BJ (cell line): Measurements from ENCODE around the gene DIP2A. TPM values are rescaled to one million over a fixed set of nuclear protein-coding genes. Genes with fewer than 3 reads are reported as not detected.

Experiments
- CTCF ChIA-PET: fragments of 350-600 bp; formaldehyde crosslinking; extraction: SDS; loops from one replicate; lab custom pipeline; 2021; ENCODE audit warnings: antibody characterized with exemption, inconsistent platforms; lab: Yijun Ruan, JAX
- POLR2A ChIA-PET: fragments of 300-600 bp; sonication (Branson Sonifier 250); formaldehyde crosslinking; extraction: SDS; loops from one replicate; lab custom pipeline; 2021; ENCODE audit warnings: antibody characterized with exemption; lab: Charles Lee
- DNase-seq: peaks from one replicate; pipeline ENCODE4 v3.0.0-alpha.2; 2011; ENCODE audit warnings: low read depth
- H3K27me3 ChIP-seq: 2 replicates; pipeline ENCODE4 v1.6.0; 2011; ENCODE audit warnings: low read length; ENCODE audit not compliant: control insufficient read depth, insufficient read depth
- H3K36me3 ChIP-seq: 2 replicates; pipeline ENCODE4 v1.5.1; 2011; ENCODE audit warnings: low read length; ENCODE audit not compliant: control insufficient read depth, insufficient read depth
- H3K4me3 ChIP-seq: 2 replicates; pipeline ENCODE4 v1.5.1; 2011; ENCODE audit warnings: low read depth, mild to moderate bottlenecking, control low read depth, low read length
- polyA plus RNA-seq: library from polyadenylated mRNA; depleted of rRNA; stranded (reverse); fragments of >200 nt; gene quantifications from 2 replicates; pipeline ENCODE4 v1.2.3, GENCODE V29; 2011
- TF ChIP-seq, protein P1 (sequence below): IDR thresholded peaks from 2 replicates; pipeline ENCODE4 v1.5.1; 2011; ENCODE audit warnings: low read depth, mild to moderate bottlenecking, control low read depth, inconsistent platforms, low read length, moderate library complexity; ENCODE audit not compliant: insufficient read depth

The DIP2A gene
- polyA plus RNA-seq, 1 experiment = 18.7 TPM

- CTCF ChIA-PET = no interaction called here
- TF ChIP-seq, protein P1, sequence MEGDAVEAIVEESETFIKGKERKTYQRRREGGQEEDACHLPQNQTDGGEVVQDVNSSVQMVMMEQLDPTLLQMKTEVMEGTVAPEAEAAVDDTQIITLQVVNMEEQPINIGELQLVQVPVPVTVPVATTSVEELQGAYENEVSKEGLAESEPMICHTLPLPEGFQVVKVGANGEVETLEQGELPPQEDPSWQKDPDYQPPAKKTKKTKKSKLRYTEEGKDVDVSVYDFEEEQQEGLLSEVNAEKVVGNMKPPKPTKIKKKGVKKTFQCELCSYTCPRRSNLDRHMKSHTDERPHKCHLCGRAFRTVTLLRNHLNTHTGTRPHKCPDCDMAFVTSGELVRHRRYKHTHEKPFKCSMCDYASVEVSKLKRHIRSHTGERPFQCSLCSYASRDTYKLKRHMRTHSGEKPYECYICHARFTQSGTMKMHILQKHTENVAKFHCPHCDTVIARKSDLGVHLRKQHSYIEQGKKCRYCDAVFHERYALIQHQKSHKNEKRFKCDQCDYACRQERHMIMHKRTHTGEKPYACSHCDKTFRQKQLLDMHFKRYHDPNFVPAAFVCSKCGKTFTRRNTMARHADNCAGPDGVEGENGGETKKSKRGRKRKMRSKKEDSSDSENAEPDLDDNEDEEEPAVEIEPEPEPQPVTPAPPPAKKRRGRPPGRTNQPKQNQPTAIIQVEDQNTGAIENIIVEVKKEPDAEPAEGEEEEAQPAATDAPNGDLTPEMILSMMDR = no peak
- Histone ChIP-seq H3K36me3 (peaks cover 28% of the 10 kb centered on the region), H3K27me3 (no peaks in the 10 kb centered on the region), H3K4me3 (no peak overlapping the region)
- POLR2A ChIA-PET = no interaction called here
- no peak for DNase-seq
Observed at GRCh38 chr21:46555225-46555617, 96.5 kb downstream of the DIP2A start.

DNA sequence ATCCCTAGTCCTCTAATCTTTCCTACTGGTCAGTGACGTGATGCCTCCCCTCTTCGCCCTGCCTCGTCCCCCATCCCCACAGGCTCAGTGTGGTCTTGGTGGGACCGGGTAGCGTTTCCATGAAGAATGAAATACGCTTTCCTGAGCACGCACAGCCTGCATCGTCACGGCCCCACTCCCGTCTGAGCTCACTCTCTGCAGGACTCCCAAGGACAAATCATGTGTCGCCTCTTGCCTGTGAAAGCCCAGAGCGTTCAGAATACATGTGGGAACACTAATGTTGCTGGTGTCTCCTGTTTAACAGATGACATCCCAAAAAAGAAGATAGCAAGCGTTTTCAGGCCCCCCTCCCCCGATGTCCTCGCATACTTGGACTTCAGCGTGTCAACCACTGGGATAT lies 97.0 kb downstream of the DIP2A start:
- H3K4me3 ChIP-seq = no peak overlapping the region
- CTCF ChIA-PET = no interaction called here
- DNase-seq = no peak
- TF ChIP-seq, protein P1 = no peak
- peaks cover 29% of the 10 kb centered on the region for H3K36me3 ChIP-seq
- no peaks in the 10 kb centered on the region for H3K27me3 ChIP-seq
- POLR2A ChIA-PET = no interaction called here

DNA sequence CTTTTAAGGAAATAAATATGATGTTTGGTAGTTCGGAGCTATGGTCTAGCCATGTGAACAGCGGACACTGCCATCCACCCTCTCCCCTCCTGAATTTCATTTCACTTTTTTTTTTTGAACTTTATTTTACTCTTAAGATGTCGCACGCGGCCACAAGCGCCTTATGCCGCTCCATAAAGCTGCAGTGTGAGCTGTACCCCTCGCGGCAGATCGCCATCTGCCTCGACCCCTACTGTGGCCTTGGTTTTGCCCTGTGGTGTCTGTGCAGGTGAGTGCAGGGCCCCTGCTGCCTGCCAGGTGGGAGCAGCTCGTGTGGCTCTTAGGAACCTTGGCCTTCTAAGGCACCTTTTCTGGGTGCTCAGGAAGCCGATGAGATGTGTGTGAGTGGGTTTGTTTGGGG lies 98.1 kb downstream of the DIP2A start:
- Histone ChIP-seq H3K4me3 (no peak overlapping the region), H3K36me3 (peaks cover 32% of the 10 kb centered on the region), H3K27me3 (no peaks in the 10 kb centered on the region)
- DNase-seq = no peak
- CTCF ChIA-PET = no interaction called here
- POLR2A ChIA-PET = no interaction called here
- TF ChIP-seq, protein P1 = no peak

DNA sequence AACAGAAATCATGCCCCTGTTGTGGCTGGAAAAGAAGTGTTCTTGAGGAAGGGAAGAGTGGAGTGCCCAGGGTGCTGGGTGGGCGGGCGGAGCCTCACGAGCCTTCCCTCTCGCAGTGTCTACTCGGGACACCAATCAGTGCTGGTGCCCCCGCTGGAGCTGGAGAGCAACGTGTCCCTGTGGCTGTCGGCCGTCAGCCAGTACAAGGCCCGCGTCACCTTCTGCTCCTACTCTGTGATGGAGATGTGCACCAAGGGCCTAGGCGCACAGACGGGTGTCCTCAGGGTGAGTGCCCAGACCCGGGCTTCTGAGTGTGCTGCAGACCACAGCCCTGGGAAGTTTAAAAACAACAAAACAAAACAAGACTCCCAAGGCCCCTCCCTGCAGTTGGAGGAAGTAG lies 98.8 kb downstream of the DIP2A start:
- CTCF ChIA-PET = no interaction called here

GRCh38 chr21:46557919-46558392 lies 99.3 kb downstream of the DIP2A start:
- no peaks in the 10 kb centered on the region for H3K27me3 ChIP-seq
- POLR2A ChIA-PET = no interaction called here
- H3K36me3 ChIP-seq = peaks cover 34% of the 10 kb centered on the region
- no peak overlapping the region for H3K4me3 ChIP-seq
- no peak for DNase-seq
- CTCF ChIA-PET = no interaction called here
- TF ChIP-seq, protein P1 = no peak

More for the DNA sequence above, 98.8 kb downstream of the DIP2A start:
- Histone ChIP-seq H3K27me3 (no peaks in the 10 kb centered on the region), H3K36me3 (peaks cover 34% of the 10 kb centered on the region), H3K4me3 (no peak overlapping the region)
- POLR2A ChIA-PET = no interaction called here
- TF ChIP-seq, protein P1 = no peak
- DNase-seq = no peak
